Endothelial cell of umbilical vein (primary cell): ENCODE measurements around the gene GATAD2A.

ENCODE experiments used
- CTCF ChIP-seq, 2 donors: IDR thresholded peaks; 1 replicate in 1 of 2; 2 replicates in 1 of 2; pipeline ENCODE4 v1.5.1; 2011; ENCODE audit warnings: low read length in 2 of 2, mild to moderate bottlenecking in 2 of 2, moderate library complexity in 2 of 2, control low read depth in 1 of 2, inconsistent platforms in 1 of 2, low read depth in 1 of 2; ENCODE audit not compliant: insufficient read depth in 1 of 2; ENCODE audit errors: extremely low read depth in 1 of 2
- EZH2 ChIP-seq: IDR thresholded peaks from 2 replicates; pipeline ENCODE4 v1.6.1; 2012; ENCODE audit warnings: borderline replicate concordance, low read depth, mild to moderate bottlenecking, moderate library complexity, low read length, inconsistent platforms; ENCODE audit not compliant: severe bottlenecking
- MYC ChIP-seq: IDR thresholded peaks from one replicate; pipeline ENCODE4 v1.6.1; 2011; ENCODE audit warnings: mild to moderate bottlenecking, low read depth, low read length
- POLR2A ChIP-seq: IDR thresholded peaks from 2 replicates; pipeline ENCODE4 v1.6.1; 2012; ENCODE audit warnings: low read depth, mild to moderate bottlenecking, control low read depth, low read length
- POLR2AphosphoS5 ChIP-seq: IDR thresholded peaks from 2 replicates; pipeline ENCODE4 v1.6.1; 2012; ENCODE audit warnings: low read depth, mild to moderate bottlenecking, control low read depth, low read length, moderate library complexity; ENCODE audit not compliant: insufficient read depth

GRCh38 chr19:19447536-19448237, 42.2 kb downstream of the GATAD2A start:
- TF ChIP-seq POLR2A (no peak), CTCF (IDR thresholded peaks at IDR 0.05; ENCODE audit: extremely low read depth in 1 of 2, insufficient read depth in 1 of 2, low read depth in 1 of 2, low read length in 2 of 2) (no peak), EZH2 (no peak), POLR2AphosphoS5 (no peak), MYC (no peak)
